SH-SY5Y (cell line): ENCODE measurements around the gene KLHL29.

ENCODE experiments used
- GATA2 ChIP-seq: IDR thresholded peaks from 2 replicates; pipeline ENCODE4 v1.6.1; 2011; ENCODE audit warnings: mild to moderate bottlenecking, low read depth, low read length
- GATA3 ChIP-seq: IDR thresholded peaks from 2 replicates; pipeline ENCODE4 v1.6.1; 2011; ENCODE audit warnings: low read depth, mild to moderate bottlenecking, low read length, moderate library complexity

- TF ChIP-seq GATA2 (no peak), GATA3 (no peak)
These were observed 282.0 kb downstream of the KLHL29 start for GRCh38 chr2:23666980-23667357.
